ENCODE data around the gene PWWP2B. TPM values are rescaled to one million over a fixed set of nuclear protein-coding genes. Genes with fewer than 3 reads are reported as not detected.

The PWWP2B gene
- total RNA-seq, 1 donor from 2014 or later = 49.4 TPM

DNA sequence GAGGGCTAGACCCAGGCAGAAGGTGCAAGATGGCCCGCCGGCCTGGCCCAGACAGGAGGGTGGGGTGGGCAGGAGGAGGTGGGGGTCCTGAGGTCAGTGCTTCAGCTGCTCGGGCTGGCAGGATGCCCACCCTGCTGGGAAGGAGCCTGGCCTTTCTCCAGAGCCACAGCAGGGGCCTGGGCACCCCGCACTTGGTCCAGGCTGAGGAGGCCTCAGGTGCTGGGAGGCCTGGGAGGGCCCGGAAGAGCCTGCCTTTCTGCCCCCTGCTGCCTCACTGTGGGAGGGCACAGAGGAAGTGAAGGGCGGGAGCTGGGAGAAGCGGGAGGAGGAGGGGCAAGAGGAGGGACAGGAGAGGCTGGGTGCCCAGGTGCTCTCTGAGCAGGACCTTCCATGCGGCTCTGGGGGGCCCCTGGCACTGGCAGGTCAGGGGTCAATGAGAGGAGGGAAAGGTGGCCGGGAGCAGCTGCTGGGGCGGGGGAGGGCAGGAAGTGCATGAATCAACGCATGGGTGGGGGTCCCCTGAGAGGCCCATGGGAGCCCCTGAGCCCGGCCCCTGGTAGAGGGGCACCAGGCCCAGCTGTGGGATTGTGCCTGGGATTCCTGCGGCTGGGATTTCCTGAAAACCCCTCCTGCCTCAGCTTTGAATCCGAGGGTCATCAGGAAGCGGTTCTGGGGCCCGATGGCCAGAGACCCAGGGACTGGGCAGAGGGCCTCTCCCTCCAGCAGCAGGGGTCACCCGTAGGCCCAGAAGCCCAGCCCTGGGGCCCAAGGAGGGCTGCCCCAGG, 49.9 kb downstream of the PWWP2B start:
- peaks cover 4% of the 10 kb centered on the region for H3K4me1 Mint-ChIP-seq (ENCODE audit: low read depth, unreplicated experiment)
- no peak overlapping the region for H3K4me3 Mint-ChIP-seq (ENCODE audit: unreplicated experiment)
- H3K36me3 Mint-ChIP-seq (ENCODE audit: unreplicated experiment) = no peaks in the 10 kb centered on the region
- H3K27ac Mint-ChIP-seq (ENCODE audit: unreplicated experiment) = no peak overlapping the region
- peaks cover 4% of the 10 kb centered on the region for H3K27me3 Mint-ChIP-seq (ENCODE audit: unreplicated experiment)
- H3K9me3 Mint-ChIP-seq (ENCODE audit: unreplicated experiment) = peaks cover 3% of the 10 kb centered on the region
- TF ChIP-seq, protein P1, sequence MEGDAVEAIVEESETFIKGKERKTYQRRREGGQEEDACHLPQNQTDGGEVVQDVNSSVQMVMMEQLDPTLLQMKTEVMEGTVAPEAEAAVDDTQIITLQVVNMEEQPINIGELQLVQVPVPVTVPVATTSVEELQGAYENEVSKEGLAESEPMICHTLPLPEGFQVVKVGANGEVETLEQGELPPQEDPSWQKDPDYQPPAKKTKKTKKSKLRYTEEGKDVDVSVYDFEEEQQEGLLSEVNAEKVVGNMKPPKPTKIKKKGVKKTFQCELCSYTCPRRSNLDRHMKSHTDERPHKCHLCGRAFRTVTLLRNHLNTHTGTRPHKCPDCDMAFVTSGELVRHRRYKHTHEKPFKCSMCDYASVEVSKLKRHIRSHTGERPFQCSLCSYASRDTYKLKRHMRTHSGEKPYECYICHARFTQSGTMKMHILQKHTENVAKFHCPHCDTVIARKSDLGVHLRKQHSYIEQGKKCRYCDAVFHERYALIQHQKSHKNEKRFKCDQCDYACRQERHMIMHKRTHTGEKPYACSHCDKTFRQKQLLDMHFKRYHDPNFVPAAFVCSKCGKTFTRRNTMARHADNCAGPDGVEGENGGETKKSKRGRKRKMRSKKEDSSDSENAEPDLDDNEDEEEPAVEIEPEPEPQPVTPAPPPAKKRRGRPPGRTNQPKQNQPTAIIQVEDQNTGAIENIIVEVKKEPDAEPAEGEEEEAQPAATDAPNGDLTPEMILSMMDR (IDR thresholded peaks at IDR 0.05; ENCODE audit: partially characterized antibody, unreplicated experiment) = no peak
- DNase-seq = no peak

- H3K27me3 Mint-ChIP-seq (ENCODE audit: unreplicated experiment) = peaks cover 4% of the 10 kb centered on the region
- H3K36me3 Mint-ChIP-seq (ENCODE audit: unreplicated experiment) = no peaks in the 10 kb centered on the region
- peaks cover 4% of the 10 kb centered on the region for H3K4me1 Mint-ChIP-seq (ENCODE audit: low read depth, unreplicated experiment)
- H3K9me3 Mint-ChIP-seq (ENCODE audit: unreplicated experiment) = no peaks in the 10 kb centered on the region
- H3K27ac Mint-ChIP-seq (ENCODE audit: unreplicated experiment) = peak overlapping the region; percentile 33
- TF ChIP-seq, protein P1 (IDR thresholded peaks at IDR 0.05; ENCODE audit: partially characterized antibody, unreplicated experiment) = no peak
- peak overlapping the region; percentile 54 for H3K4me3 Mint-ChIP-seq (ENCODE audit: unreplicated experiment)
- DNase-seq = peak; percentile 33
These were observed 50.6 kb downstream of the PWWP2B start for GRCh38 chr10:132447446-132448247.

DNA sequence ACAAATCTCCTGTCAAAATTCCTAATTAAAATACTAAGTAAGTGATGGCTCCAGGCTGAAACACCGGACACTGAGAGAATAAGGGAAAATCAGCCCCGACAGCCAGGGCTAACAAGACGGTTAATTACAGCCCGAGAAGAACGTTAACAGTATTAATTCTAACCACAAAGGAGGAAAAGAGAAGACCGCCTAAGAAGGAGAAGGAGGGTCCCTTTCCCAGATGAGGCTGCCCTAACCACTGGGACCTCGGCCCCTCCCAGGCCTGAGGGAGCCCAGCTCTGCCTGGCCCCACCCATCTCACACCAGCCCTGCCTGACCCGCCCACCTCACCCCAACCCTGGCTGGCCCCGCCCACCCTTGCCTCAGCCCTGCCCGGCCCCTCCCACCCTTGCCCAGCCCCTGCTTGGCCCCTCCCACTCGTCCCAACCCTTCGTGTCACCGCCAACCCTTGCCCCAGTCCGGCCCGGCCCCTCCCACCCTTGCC, 51.3 kb downstream of the PWWP2B start:
- DNase-seq = peak; percentile 20
- peaks cover 4% of the 10 kb centered on the region for H3K27me3 Mint-ChIP-seq (ENCODE audit: unreplicated experiment)
- H3K36me3 Mint-ChIP-seq (ENCODE audit: unreplicated experiment) = no peaks in the 10 kb centered on the region
- H3K4me3 Mint-ChIP-seq (ENCODE audit: unreplicated experiment) = peak overlapping the region; percentile 54
- peaks cover 4% of the 10 kb centered on the region for H3K4me1 Mint-ChIP-seq (ENCODE audit: low read depth, unreplicated experiment)
- H3K9me3 Mint-ChIP-seq (ENCODE audit: unreplicated experiment) = no peaks in the 10 kb centered on the region
- no peak overlapping the region for H3K27ac Mint-ChIP-seq (ENCODE audit: unreplicated experiment)
- TF ChIP-seq, protein P1 (IDR thresholded peaks at IDR 0.05; ENCODE audit: partially characterized antibody, unreplicated experiment) = no peak

DNA sequence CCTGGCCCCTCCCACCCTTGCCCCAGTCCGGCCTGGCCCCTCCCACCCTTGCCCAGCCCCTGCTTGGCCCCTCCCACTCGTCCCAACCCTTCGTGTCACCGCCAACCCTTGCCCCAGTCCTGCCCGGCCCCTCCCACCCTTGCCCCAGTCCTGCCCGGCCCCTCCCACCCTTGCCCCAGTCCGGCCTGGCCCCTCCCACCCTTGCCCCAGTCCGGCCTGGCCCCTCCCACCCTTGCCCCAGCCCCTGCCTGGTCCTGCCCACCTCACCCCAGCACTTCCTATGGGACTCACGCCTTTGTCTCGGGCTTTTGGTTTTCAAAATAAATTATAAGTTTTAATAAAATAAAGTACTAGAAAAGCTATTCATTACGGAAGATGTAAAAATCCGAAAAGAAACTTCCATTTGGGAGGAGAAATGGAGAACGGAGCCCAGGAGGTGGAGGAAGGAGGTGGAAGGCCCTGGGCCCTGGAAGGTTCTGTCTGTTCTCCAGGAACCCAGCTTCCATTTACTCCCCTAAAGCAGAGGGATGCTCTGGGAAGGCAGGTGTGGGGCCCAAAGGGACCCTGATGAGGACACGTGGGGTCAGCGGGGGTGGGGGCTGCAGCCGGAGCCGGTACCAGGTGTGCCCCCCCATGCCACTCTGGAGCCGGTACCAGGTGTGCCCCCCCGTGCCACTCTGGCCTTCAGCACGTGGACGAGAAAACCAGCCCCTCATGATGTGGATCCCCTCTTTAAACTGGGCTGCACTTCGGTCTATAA, 52.2 kb downstream of the PWWP2B start:
- TF ChIP-seq, protein P1 (IDR thresholded peaks at IDR 0.05; ENCODE audit: partially characterized antibody, unreplicated experiment) = no peak
- H3K36me3 Mint-ChIP-seq (ENCODE audit: unreplicated experiment) = no peaks in the 10 kb centered on the region
- H3K4me3 Mint-ChIP-seq (ENCODE audit: unreplicated experiment) = no peak overlapping the region
- peak; percentile 23 for DNase-seq
- H3K4me1 Mint-ChIP-seq (ENCODE audit: low read depth, unreplicated experiment) = peaks cover 4% of the 10 kb centered on the region
- no peak overlapping the region for H3K27ac Mint-ChIP-seq (ENCODE audit: unreplicated experiment)
- peaks cover 4% of the 10 kb centered on the region for H3K27me3 Mint-ChIP-seq (ENCODE audit: unreplicated experiment)
- H3K9me3 Mint-ChIP-seq (ENCODE audit: unreplicated experiment) = no peaks in the 10 kb centered on the region

All from glutamatergic neuron (in vitro differentiated cells).